ENCODE measurements around the gene ZNF343. TPM values are rescaled to one million over a fixed set of nuclear protein-coding genes. Genes with fewer than 3 reads are reported as not detected.
"Not testable (repeated sequence)": the region's sequence is repeated elsewhere in the genome, so short reads cannot be mapped to it uniquely, and the experiment has no call there.

Gene ZNF343
- total and polyA plus RNA-seq, 10 of the 15 experiments (the other 5 are each of a cell fraction or from before 2014, with no cell fraction given) = 1.3 to 11.1 (median 9.0) TPM

GRCh38 chr20:2507464-2507863 lies 1.3 kb downstream of the ZNF343 start:
- Histone ChIP-seq H3K4me3 (peak overlapping the region; percentile 86), H3K27me3 (replicated peaks in 1 of 2; ENCODE audit: control insufficient read depth in 2 of 2, insufficient read depth in 2 of 2, low read length in 1 of 2) (no peaks in the 10 kb centered on the region), H3K4me2 (ENCODE audit: control insufficient read depth, insufficient read depth) (peak overlapping the region; percentile 88), H3K27ac (ENCODE audit: control insufficient read depth, insufficient read depth) (no peak overlapping the region), H3K9me3 (replicated peaks; ENCODE audit: control insufficient read depth, insufficient read depth, low read length) (no peaks in the 10 kb centered on the region), H2AFZ (ENCODE audit: control insufficient read depth, low read depth, low read length) (no peak overlapping the region), H3K4me1 (ENCODE audit: control insufficient read depth, insufficient read depth, low read length) (peaks cover 6% of the 10 kb centered on the region; the same call in 1 of the 2 replicates), H3K79me2 (ENCODE audit: control insufficient read depth, insufficient read depth, low read length) (peaks cover 16% of the 10 kb centered on the region), H4K20me1 (ENCODE audit: control insufficient read depth, insufficient read depth) (no peaks in the 10 kb centered on the region), H3K9ac (ENCODE audit: control insufficient read depth, insufficient read depth, low read length) (peak overlapping the region; percentile 92), H3K36me3 (ENCODE audit: control insufficient read depth in 2 of 2, insufficient read depth in 2 of 2, low read length in 1 of 2) (no peaks in the 10 kb centered on the region)
- no peak for FAIRE-seq
- WGBS (ENCODE audit: insufficient coverage, insufficient replicate concordance, low lambda C conversion rate, missing lambda C conversion rate) = 95% methylated on average over 5 of the region's 5 CpGs
- ChIA-PET RAD21 (ENCODE audit: unreplicated experiment) (interaction anchor here (1.1 kb wide), 1 partner anchor 37 kb away, joined by 3 read pairs; the partner anchor contains the start of gene SNRPB), CTCF (interaction anchor here (0.6 to 4.4 kb wide), 5 partner anchors 15 to 1585 kb away, joined by 3 to 86 read pairs (median 3); no protein-coding TSS in a partner anchor), POLR2A (interaction anchor here (0.6 to 1.3 kb wide), 3 partner anchors 15 to 146 kb away, joined by 3 to 5 read pairs (median 4); partner anchors contain the start of gene SNRPB), SMC1A (ENCODE audit: uncharacterized antibody, unreplicated experiment) (interaction anchor here (0.7 to 3.2 kb wide), 4 partner anchors 13 to 47 kb away, joined by 3 to 11 read pairs (median 7); partner anchors contain the start of gene SNRPB)
- in situ Hi-C loops (cut with MboI) (no loop called here), intact Hi-C loops (cut with micrococcal nuclease; ENCODE audit: unreplicated experiment) (loop anchor here (5.0 kb wide), 1 partner anchor 35 kb away; the partner anchor contains the start of gene SNRPB)
- TF ChIP-seq HDAC2 (IDR thresholded peaks at IDR 0.05) (no peak), RBBP5 (conservative IDR thresholded peaks at IDR 0.05) (no peak), CEBPB (IDR thresholded peaks at IDR 0.05; ENCODE audit: borderline replicate concordance in 1 of 2, low read depth in 2 of 2, low read length in 2 of 2) (no peak), HDGF (IDR thresholded peaks at IDR 0.05) (no peak), YY1 (IDR thresholded peaks at IDR 0.05; ENCODE audit: low read depth, low read length) (no peak), CHD1 (IDR thresholded peaks at IDR 0.05; ENCODE audit: low read depth, low read length) (no peak)
- no peak for DNase-seq (ENCODE audit: low read depth, low spot score)
- no TSS peak for BruUV-seq (replicated peaks)
- ATAC-seq = no peak

DNA sequence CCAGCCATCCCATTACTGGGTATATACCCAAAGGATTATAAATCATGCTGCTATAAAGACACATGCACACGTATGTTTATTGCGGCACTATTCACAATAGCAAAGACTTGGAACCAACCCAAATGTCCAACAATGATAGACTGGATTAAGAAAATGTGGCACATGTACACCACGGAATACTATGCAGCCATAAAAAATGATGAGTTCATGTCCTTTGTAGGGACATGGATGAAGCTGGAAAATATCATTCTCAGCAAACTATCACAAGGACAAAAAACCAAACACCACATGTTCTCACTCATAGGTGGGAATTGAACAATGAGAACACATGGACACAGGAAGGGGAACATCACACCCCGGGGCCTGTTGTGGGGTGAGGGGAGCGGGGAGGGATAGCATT lies 2.3 kb downstream of the ZNF343 start:
- H3K9me3 ChIP-seq (replicated peaks; ENCODE audit: control insufficient read depth, insufficient read depth, low read length); H3K4me3 ChIP-seq; H3K9ac ChIP-seq (ENCODE audit: control insufficient read depth, insufficient read depth, low read length); ATAC-seq; BruUV-seq (replicated peaks); DNase-seq (ENCODE audit: low read depth, low spot score); RAD21 ChIA-PET (ENCODE audit: unreplicated experiment); H4K20me1 ChIP-seq (ENCODE audit: control insufficient read depth, insufficient read depth); in situ Hi-C loops (cut with MboI); SMC1A ChIA-PET (ENCODE audit: uncharacterized antibody, unreplicated experiment); FAIRE-seq; H3K27ac ChIP-seq (ENCODE audit: control insufficient read depth, insufficient read depth); H2AFZ ChIP-seq (ENCODE audit: control insufficient read depth, low read depth, low read length); H3K36me3 ChIP-seq (ENCODE audit: control insufficient read depth in 2 of 2, insufficient read depth in 2 of 2, low read length in 1 of 2); H3K4me2 ChIP-seq (ENCODE audit: control insufficient read depth, insufficient read depth); H3K27me3 ChIP-seq (replicated peaks in 1 of 2; ENCODE audit: control insufficient read depth in 2 of 2, insufficient read depth in 2 of 2, low read length in 1 of 2); H3K4me1 ChIP-seq (ENCODE audit: control insufficient read depth, insufficient read depth, low read length): not testable (repeated sequence)
- H3K79me2 ChIP-seq (ENCODE audit: control insufficient read depth, insufficient read depth, low read length) = peaks cover 16% of the 10 kb centered on the region
- ChIA-PET POLR2A (interaction anchor here (0.7 kb wide), 1 partner anchor 39 kb away, joined by 5 read pairs; no protein-coding TSS in a partner anchor), CTCF (interaction anchor here (4.4 kb wide), 1 partner anchor 16 kb away, joined by 86 read pairs; no protein-coding TSS in a partner anchor)
- 97% methylated on average over 3 of the region's 5 CpGs for WGBS (ENCODE audit: insufficient coverage, insufficient replicate concordance, low lambda C conversion rate, missing lambda C conversion rate)
- intact Hi-C loops (cut with micrococcal nuclease; ENCODE audit: unreplicated experiment) = loop anchor here (5.0 kb wide), 1 partner anchor 34 kb away; the partner anchor contains the start of gene SNRPB

DNA sequence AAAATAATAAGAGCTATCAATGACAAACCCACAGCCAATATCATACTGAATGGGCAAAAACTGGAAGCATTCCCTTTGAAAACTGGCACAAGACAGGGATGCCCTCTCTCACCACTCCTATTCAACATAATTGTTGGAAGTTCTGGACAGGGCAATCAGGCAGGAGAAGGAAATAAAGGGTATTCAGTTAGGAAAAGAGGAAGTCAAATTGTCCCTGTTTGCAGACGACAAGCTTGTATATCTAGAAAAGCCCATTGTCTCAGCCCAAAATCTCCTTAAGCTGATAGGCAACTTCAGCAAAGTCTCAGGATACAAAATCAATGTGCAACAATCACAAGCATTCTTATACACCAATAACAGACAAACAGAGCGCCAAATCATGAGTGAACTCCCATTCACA lies 3.9 kb downstream of the ZNF343 start:
- intact Hi-C loops (cut with micrococcal nuclease; ENCODE audit: unreplicated experiment) = loop anchor here (5.0 kb wide), 1 partner anchor 33 kb away; the partner anchor contains the start of gene SNRPB
- BruUV-seq (replicated peaks); H3K9ac ChIP-seq (ENCODE audit: control insufficient read depth, insufficient read depth, low read length); H3K27ac ChIP-seq (ENCODE audit: control insufficient read depth, insufficient read depth); H3K9me3 ChIP-seq (replicated peaks; ENCODE audit: control insufficient read depth, insufficient read depth, low read length); POLR2A ChIA-PET; in situ Hi-C loops (cut with MboI); H3K4me1 ChIP-seq (ENCODE audit: control insufficient read depth, insufficient read depth, low read length); H3K4me3 ChIP-seq; H3K27me3 ChIP-seq (replicated peaks in 1 of 2; ENCODE audit: control insufficient read depth in 2 of 2, insufficient read depth in 2 of 2, low read length in 1 of 2); H3K4me2 ChIP-seq (ENCODE audit: control insufficient read depth, insufficient read depth); H2AFZ ChIP-seq (ENCODE audit: control insufficient read depth, low read depth, low read length); SMC1A ChIA-PET (ENCODE audit: uncharacterized antibody, unreplicated experiment); DNase-seq (ENCODE audit: low read depth, low spot score); ATAC-seq; H3K36me3 ChIP-seq (ENCODE audit: control insufficient read depth in 2 of 2, insufficient read depth in 2 of 2, low read length in 1 of 2); RAD21 ChIA-PET (ENCODE audit: unreplicated experiment); FAIRE-seq; H4K20me1 ChIP-seq (ENCODE audit: control insufficient read depth, insufficient read depth): not testable (repeated sequence)
- peaks cover 16% of the 10 kb centered on the region for H3K79me2 ChIP-seq (ENCODE audit: control insufficient read depth, insufficient read depth, low read length)
- CTCF ChIA-PET = interaction anchor here (2.1 kb wide), 1 partner anchor 17 kb away, joined by 7 read pairs; no protein-coding TSS in a partner anchor
- 74% methylated on average over 2 of the region's 2 CpGs for WGBS (ENCODE audit: insufficient coverage, insufficient replicate concordance, low lambda C conversion rate, missing lambda C conversion rate)
